Fibroblast of villous mesenchyme (primary cell): ENCODE data around the gene STK33. TPM values are rescaled to one million over a fixed set of nuclear protein-coding genes. Genes with fewer than 3 reads are reported as not detected.

ENCODE experiments used
- DNase-seq: peaks from one replicate; pipeline ENCODE4 v3.0.0-alpha.2; 2010; ENCODE audit warnings: low read depth
- H3K4me3 ChIP-seq: 2 replicates; pipeline ENCODE4 v1.5.1; 2011; ENCODE audit warnings: low read depth, mild to moderate bottlenecking, low read length
- total RNA-seq: library from RNA; depleted of rRNA; stranded (reverse); fragments of >200 nt; gene quantifications from 2 replicates; pipeline ENCODE4 v1.2.3, GENCODE V29; 2012
- TF ChIP-seq, protein P1 (sequence below): IDR thresholded peaks from 2 replicates; pipeline ENCODE4 v1.5.1; 2012; ENCODE audit warnings: low read depth, mild to moderate bottlenecking, low read length; ENCODE audit not compliant: insufficient read depth

STK33 gene
- total RNA-seq, 1 donor: 5.6 TPM

- no peak for DNase-seq
- TF ChIP-seq, protein P1, sequence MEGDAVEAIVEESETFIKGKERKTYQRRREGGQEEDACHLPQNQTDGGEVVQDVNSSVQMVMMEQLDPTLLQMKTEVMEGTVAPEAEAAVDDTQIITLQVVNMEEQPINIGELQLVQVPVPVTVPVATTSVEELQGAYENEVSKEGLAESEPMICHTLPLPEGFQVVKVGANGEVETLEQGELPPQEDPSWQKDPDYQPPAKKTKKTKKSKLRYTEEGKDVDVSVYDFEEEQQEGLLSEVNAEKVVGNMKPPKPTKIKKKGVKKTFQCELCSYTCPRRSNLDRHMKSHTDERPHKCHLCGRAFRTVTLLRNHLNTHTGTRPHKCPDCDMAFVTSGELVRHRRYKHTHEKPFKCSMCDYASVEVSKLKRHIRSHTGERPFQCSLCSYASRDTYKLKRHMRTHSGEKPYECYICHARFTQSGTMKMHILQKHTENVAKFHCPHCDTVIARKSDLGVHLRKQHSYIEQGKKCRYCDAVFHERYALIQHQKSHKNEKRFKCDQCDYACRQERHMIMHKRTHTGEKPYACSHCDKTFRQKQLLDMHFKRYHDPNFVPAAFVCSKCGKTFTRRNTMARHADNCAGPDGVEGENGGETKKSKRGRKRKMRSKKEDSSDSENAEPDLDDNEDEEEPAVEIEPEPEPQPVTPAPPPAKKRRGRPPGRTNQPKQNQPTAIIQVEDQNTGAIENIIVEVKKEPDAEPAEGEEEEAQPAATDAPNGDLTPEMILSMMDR: no peak
- H3K4me3 ChIP-seq: no peak overlapping the region
These were observed 210.8 kb downstream of the STK33 start for GRCh38 chr11:8383227-8383626.

GRCh38 chr11:8382436-8383053, 211.5 kb downstream of the STK33 start:
- no peak overlapping the region for H3K4me3 ChIP-seq
- TF ChIP-seq, protein P1: no peak
- peak; percentile 33 for DNase-seq

- H3K4me3 ChIP-seq: no peak overlapping the region
- no peak for DNase-seq
- TF ChIP-seq, protein P1: no peak
These were observed 212.1 kb downstream of the STK33 start for GRCh38 chr11:8381871-8382396.

- no peak overlapping the region for H3K4me3 ChIP-seq
- TF ChIP-seq, protein P1: no peak
- DNase-seq: no peak
These were observed 212.7 kb downstream of the STK33 start for GRCh38 chr11:8381343-8381742.

DNA sequence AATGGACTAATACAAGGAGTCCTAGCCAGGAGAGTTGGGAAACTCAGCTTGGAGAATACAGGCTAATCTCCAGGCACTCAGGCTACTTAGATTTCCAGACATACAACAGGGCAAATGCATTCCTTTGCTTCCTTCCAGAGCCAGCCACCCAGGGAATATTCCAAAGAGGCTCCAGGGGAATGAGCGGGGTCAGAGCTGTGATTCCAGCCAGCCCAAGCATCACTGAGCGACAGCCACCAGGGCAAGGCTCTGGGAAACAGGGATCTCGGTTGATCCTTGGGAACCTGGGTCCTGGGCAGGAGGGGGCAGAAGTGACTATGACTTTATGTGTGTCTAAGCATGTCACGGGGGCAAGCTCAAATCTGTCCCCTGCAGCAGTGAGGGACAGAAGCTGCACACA, 218.1 kb downstream of the STK33 start:
- no peak for DNase-seq

GRCh38 chr11:8375460-8375859, 218.6 kb downstream of the STK33 start:
- H3K4me3 ChIP-seq: no peak overlapping the region
- TF ChIP-seq, protein P1: no peak
- DNase-seq: no peak

More for the DNA sequence above, 218.1 kb downstream of the STK33 start:
- TF ChIP-seq, protein P1: no peak
- no peak overlapping the region for H3K4me3 ChIP-seq

- TF ChIP-seq, protein P1: no peak
- DNase-seq: no peak
- H3K4me3 ChIP-seq: no peak overlapping the region
These were observed 219.3 kb downstream of the STK33 start for GRCh38 chr11:8374716-8375115.
